Keratinocyte (primary cell): ENCODE data around the gene HIP1R. TPM values are rescaled to one million over a fixed set of nuclear protein-coding genes. Genes with fewer than 3 reads are reported as not detected.

ENCODE experiments used
- DNase-seq: peaks from one replicate; pipeline ENCODE4 v3.0.0-alpha.2; 2011; ENCODE audit warnings: low read depth, missing footprints, low spot score
- FAIRE-seq: peaks from 2 replicates; lab custom pipeline; 2011; peaks lifted over from hg19 to GRCh38; lab: Jason Lieb, UNC
- H2AFZ ChIP-seq: 2 replicates; pipeline ENCODE4 v1.6.0; 2012; ENCODE audit warnings: low read length, control low read depth, inconsistent platforms; ENCODE audit not compliant: control insufficient read depth
- H3K27ac ChIP-seq: 2 replicates; pipeline ENCODE4 v1.5.1; 2011; ENCODE audit warnings: low read length; ENCODE audit not compliant: control insufficient read depth, insufficient read depth
- H3K27me3 ChIP-seq: 3 replicates; pipeline ENCODE4 v1.6.0; 2011; ENCODE audit warnings: low read length; ENCODE audit not compliant: control insufficient read depth, insufficient read depth; ENCODE audit errors: extremely low read depth
- H3K36me3 ChIP-seq, 2 experiments: 2 replicates in 1 of 2; 3 replicates in 1 of 2; pipeline ENCODE4 v1.5.1; 2011; ENCODE audit warnings: low read length in 2 of 2, mild to moderate bottlenecking in 1 of 2; ENCODE audit not compliant: control insufficient read depth in 2 of 2, insufficient read depth in 2 of 2; ENCODE audit errors: extremely low read depth in 1 of 2
- H3K4me1 ChIP-seq: 3 replicates; pipeline ENCODE4 v1.5.1; 2011; ENCODE audit warnings: low read length; ENCODE audit not compliant: control insufficient read depth, insufficient read depth; ENCODE audit errors: extremely low read depth
- H3K4me2 ChIP-seq: 3 replicates; pipeline ENCODE4 v1.6.0; 2011; ENCODE audit warnings: low read depth, low read length; ENCODE audit not compliant: control insufficient read depth, insufficient read depth; ENCODE audit errors: extremely low read depth
- H3K4me3 ChIP-seq, 3 experiments: fragments of 200-600 bp in 1 of 3; sonication (generic) in 1 of 3; 2 replicates in 2 of 3; 3 replicates in 1 of 3; pipeline ENCODE4 v1.5.1; 2011 to 2016; ENCODE audit warnings: low read length in 3 of 3, mild to moderate bottlenecking in 3 of 3, control low read depth in 2 of 3, inconsistent platforms in 1 of 3, low read depth in 1 of 3, mixed read lengths in 1 of 3, mixed run types in 1 of 3, moderate library complexity in 1 of 3; ENCODE audit not compliant: control insufficient read depth in 2 of 3, insufficient read depth in 2 of 3; ENCODE audit errors: extremely low read depth in 1 of 3
- H3K79me2 ChIP-seq: 2 replicates; pipeline ENCODE4 v1.6.0; 2012; ENCODE audit warnings: low read length; ENCODE audit not compliant: control insufficient read depth, insufficient read depth
- H3K9ac ChIP-seq: 3 replicates; pipeline ENCODE4 v1.6.0; 2011; ENCODE audit warnings: low read length; ENCODE audit not compliant: control insufficient read depth, insufficient read depth; ENCODE audit errors: extremely low read depth
- H3K9me1 ChIP-seq: 3 replicates; pipeline ENCODE4 v1.6.0; 2011; ENCODE audit warnings: low read length; ENCODE audit not compliant: control insufficient read depth, insufficient read depth; ENCODE audit errors: extremely low read depth
- H3K9me3 ChIP-seq: 2 replicates; pipeline ENCODE4 v1.5.1; 2012; ENCODE audit warnings: low read depth, low read length; ENCODE audit not compliant: control insufficient read depth
- H4K20me1 ChIP-seq: 3 replicates; pipeline ENCODE4 v1.6.0; 2011; ENCODE audit warnings: low read length; ENCODE audit not compliant: control insufficient read depth, insufficient read depth; ENCODE audit errors: extremely low read depth
- EZH2 ChIP-seq: IDR thresholded peaks from one replicate; pipeline ENCODE4 v1.6.1; 2012; ENCODE audit warnings: inconsistent platforms, mild to moderate bottlenecking, low read length, moderate library complexity
- dilution Hi-C: fragments of 300-500 bp; cut with MboI; formaldehyde crosslinking; loops from one replicate; pipeline ENCODE4 v1.7.0; 2020; ENCODE audit warnings: low sequenced_read_pairs; ENCODE audit not compliant: extremely low pct_ligation_motif_present
- polyA plus RNA-seq, 5 experiments: library from polyadenylated mRNA; depleted of rRNA in 3 of 5; stranded (reverse) in 3 of 5; stranded (forward) in 1 of 5; unstranded in 1 of 5; fragments of >200 nt; gene quantifications; 1 replicate in 1 of 5; 2 replicates in 3 of 5; 3 replicates in 1 of 5; pipeline versions ENCODE4 v1.2.1 to v1.2.3, GENCODE V29; 2011 to 2012; ENCODE audit warnings: missing spikeins in 2 of 5, low read depth in 1 of 5, low replicate concordance in 1 of 5
- TF ChIP-seq, protein P1 (sequence below), 3 experiments: IDR thresholded peaks in 1 of 3; conservative IDR thresholded peaks in 1 of 3; optimal IDR thresholded peaks in 1 of 3; 2 replicates in 2 of 3; 3 replicates in 1 of 3; pipeline versions ENCODE3 to v1.5.1; 2011; ENCODE audit warnings: low read length in 3 of 3, mild to moderate bottlenecking in 3 of 3, moderate library complexity in 2 of 3, control low read depth in 1 of 3, inconsistent platforms in 1 of 3; ENCODE audit not compliant: insufficient read depth in 2 of 3; ENCODE audit errors: extremely low read depth in 1 of 3

HIP1R gene
- polyA plus RNA-seq, 1 donor (not counting 4 experiments of a cell fraction or from before 2014, with no cell fraction given): 23.0 TPM

DNA sequence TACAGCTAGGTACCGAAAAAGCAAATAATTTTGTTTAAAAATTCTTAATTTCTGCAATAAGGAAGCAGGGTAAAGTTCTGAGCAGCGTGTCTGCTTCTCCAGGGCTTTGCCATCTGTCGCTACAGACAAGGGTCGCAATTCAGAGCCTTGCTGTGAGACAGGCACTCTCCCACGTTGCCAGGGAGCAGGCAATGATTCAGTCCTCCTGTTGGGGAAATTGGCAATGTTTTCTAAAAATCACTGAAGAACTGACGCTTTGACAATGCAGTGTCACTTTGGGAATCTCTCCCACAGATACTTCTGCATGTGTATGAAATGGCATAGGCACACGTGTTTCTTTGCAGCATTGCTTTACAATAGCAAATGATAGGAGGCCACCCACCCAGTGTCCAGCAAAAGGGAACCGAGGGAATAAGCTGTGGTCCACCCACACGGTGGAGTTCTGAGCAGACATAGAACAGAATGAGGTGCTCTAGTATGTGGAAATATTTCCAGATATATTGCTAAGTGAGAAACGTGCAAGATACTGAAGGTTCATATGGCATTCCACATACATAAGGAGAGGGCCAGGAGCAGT lies 16.0 kb upstream of the HIP1R start:
- H3K9me1 ChIP-seq: no peaks in the 10 kb centered on the region
- no peak overlapping the region for H3K27ac ChIP-seq
- no peaks in the 10 kb centered on the region for H3K36me3 ChIP-seq
- dilution Hi-C loops: no loop called here
- no peaks in the 10 kb centered on the region for H3K4me1 ChIP-seq
- no peak overlapping the region for H3K9ac ChIP-seq
- H3K79me2 ChIP-seq: no peaks in the 10 kb centered on the region
- H3K27me3 ChIP-seq: no peaks in the 10 kb centered on the region
- H3K4me3 ChIP-seq: no peak overlapping the region
- DNase-seq: no peak
- H3K9me3 ChIP-seq: no peaks in the 10 kb centered on the region
- no peak overlapping the region for H2AFZ ChIP-seq
- no peak overlapping the region for H3K4me2 ChIP-seq
- TF ChIP-seq, protein P1, sequence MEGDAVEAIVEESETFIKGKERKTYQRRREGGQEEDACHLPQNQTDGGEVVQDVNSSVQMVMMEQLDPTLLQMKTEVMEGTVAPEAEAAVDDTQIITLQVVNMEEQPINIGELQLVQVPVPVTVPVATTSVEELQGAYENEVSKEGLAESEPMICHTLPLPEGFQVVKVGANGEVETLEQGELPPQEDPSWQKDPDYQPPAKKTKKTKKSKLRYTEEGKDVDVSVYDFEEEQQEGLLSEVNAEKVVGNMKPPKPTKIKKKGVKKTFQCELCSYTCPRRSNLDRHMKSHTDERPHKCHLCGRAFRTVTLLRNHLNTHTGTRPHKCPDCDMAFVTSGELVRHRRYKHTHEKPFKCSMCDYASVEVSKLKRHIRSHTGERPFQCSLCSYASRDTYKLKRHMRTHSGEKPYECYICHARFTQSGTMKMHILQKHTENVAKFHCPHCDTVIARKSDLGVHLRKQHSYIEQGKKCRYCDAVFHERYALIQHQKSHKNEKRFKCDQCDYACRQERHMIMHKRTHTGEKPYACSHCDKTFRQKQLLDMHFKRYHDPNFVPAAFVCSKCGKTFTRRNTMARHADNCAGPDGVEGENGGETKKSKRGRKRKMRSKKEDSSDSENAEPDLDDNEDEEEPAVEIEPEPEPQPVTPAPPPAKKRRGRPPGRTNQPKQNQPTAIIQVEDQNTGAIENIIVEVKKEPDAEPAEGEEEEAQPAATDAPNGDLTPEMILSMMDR (optimal IDR thresholded peaks at IDR 0.05 in 1 of 3, IDR thresholded peaks at IDR 0.05 in 1 of 3, conservative IDR thresholded peaks at IDR 0.05 in 1 of 3; ENCODE audit: extremely low read depth in 1 of 3, insufficient read depth in 2 of 3, low read length in 3 of 3): no peak
- TF ChIP-seq EZH2: no peak
- no peaks in the 10 kb centered on the region for H4K20me1 ChIP-seq
- no peak for FAIRE-seq

DNA sequence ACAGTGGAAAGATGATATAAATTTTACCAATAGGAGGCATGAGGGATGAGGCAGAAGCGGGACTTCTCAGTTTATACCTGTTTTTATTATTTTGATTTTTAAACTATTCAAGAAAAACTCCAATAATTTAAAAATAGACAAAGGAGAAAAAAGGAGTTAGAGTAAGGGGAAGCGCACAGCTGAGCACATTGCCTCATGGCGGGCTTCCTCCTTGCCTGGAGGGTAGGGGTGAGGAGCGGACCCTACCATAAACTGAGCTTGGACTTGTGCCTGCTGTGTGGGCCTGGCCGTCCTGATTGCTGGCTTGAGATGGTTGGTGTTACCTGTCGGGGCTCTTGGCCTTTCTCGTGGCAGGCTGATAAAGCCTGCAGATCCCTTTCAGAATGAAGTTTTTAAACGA lies 15.1 kb upstream of the HIP1R start:
- dilution Hi-C loops: no loop called here

More for the DNA sequence above, 15.1 kb upstream of the HIP1R start:
- DNase-seq (no peak), FAIRE-seq (no peak)
- H3K79me2 ChIP-seq: no peaks in the 10 kb centered on the region
- no peaks in the 10 kb centered on the region for H3K36me3 ChIP-seq
- no peaks in the 10 kb centered on the region for H3K27me3 ChIP-seq
- H3K4me1 ChIP-seq: no peaks in the 10 kb centered on the region
- no peak overlapping the region for H3K9ac ChIP-seq
- no peaks in the 10 kb centered on the region for H3K9me1 ChIP-seq
- H3K27ac ChIP-seq: no peak overlapping the region
- TF ChIP-seq, protein P1 (optimal IDR thresholded peaks at IDR 0.05 in 1 of 3, IDR thresholded peaks at IDR 0.05 in 1 of 3, conservative IDR thresholded peaks at IDR 0.05 in 1 of 3; ENCODE audit: extremely low read depth in 1 of 3, insufficient read depth in 2 of 3, low read length in 3 of 3): no peak
- no peak for TF ChIP-seq EZH2
- no peak overlapping the region for H3K4me3 ChIP-seq
- no peak overlapping the region for H3K4me2 ChIP-seq
- H4K20me1 ChIP-seq: no peaks in the 10 kb centered on the region
- no peak overlapping the region for H2AFZ ChIP-seq
- H3K9me3 ChIP-seq: no peaks in the 10 kb centered on the region
